ENCODE data around the gene STARD10.
A peak's percentile ranks its signal among the peaks of the same experiment; 100 is the strongest.

STARD10 gene

GRCh38 chr11:72719551-72719950, 74.3 kb downstream of the STARD10 start:
- peaks cover 77 to 95% (median 88%) of the 10 kb centered on the region in 10 experiments for H3K4me1 ChIP-seq

GRCh38 chr11:72719144-72719543, 74.7 kb downstream of the STARD10 start:
- peak overlapping the region; percentile 73 to 85 (median 74); a peak in 15 of 20 replicates for H3K4me3 ChIP-seq
- H4K20me1 ChIP-seq, result peaks cover 69 to 96% (median 77%) of the 10 kb centered on the region in 11 experiments
- TF ChIP-seq Cebpa-rat (IDR thresholded peaks at IDR 0.05), result no peak
- H3K9me3 ChIP-seq (replicated peaks in 1 of 11), result no peaks in the 10 kb centered on the region
- peak overlapping the region; percentile 78 to 92 (median 88) for H3K27ac ChIP-seq
- H3K4me1 ChIP-seq, result peaks cover 77 to 95% (median 88%) of the 10 kb centered on the region in 10 experiments
- H3K4me2 ChIP-seq, result peak overlapping the region; percentile 93 to 100 (median 100)
- peak overlapping the region; percentile 84 to 89 (median 88); a peak in 21 of 22 replicates for H3K9ac ChIP-seq
- H3K27me3 ChIP-seq, result no peaks in the 10 kb centered on the region
- peaks cover 25 to 89% (median 59%) of the 10 kb centered on the region in 11 experiments for H3K36me3 ChIP-seq

More at GRCh38 chr11:72719551-72719950, 74.3 kb downstream of the STARD10 start:
- peaks cover 21 to 89% (median 59%) of the 10 kb centered on the region in 11 experiments for H3K36me3 ChIP-seq
- H3K4me3 ChIP-seq, result peak overlapping the region; percentile 73 to 85 (median 74)
- H3K9ac ChIP-seq, result peak overlapping the region; percentile 84 to 89 (median 88)
- H3K9me3 ChIP-seq (replicated peaks in 1 of 11), result no peaks in the 10 kb centered on the region
- H4K20me1 ChIP-seq, result peaks cover 65 to 96% (median 73%) of the 10 kb centered on the region in 11 experiments
- H3K27ac ChIP-seq, result peak overlapping the region; percentile 78 to 92 (median 88)
- H3K27me3 ChIP-seq, result no peaks in the 10 kb centered on the region
- TF ChIP-seq Cebpa-rat (IDR thresholded peaks at IDR 0.05), result no peak
- H3K4me2 ChIP-seq, result peak overlapping the region; percentile 93 to 100 (median 100)

- H3K4me2 ChIP-seq, result peak overlapping the region; percentile 93 to 100 (median 100)
- peak overlapping the region in 5 of 10 experiments; percentile 10 to 82 (median 75); a peak in 9 of 20 replicates for H3K4me3 ChIP-seq
- peaks cover 83 to 95% (median 88%) of the 10 kb centered on the region in 10 experiments for H3K4me1 ChIP-seq
- no peaks in the 10 kb centered on the region for H3K27me3 ChIP-seq
- H3K9me3 ChIP-seq (replicated peaks in 1 of 11), result no peaks in the 10 kb centered on the region
- H3K9ac ChIP-seq, result peak overlapping the region in 9 of 11 experiments; percentile 20 to 89 (median 54); a peak in 9 of 22 replicates
- H3K27ac ChIP-seq, result peak overlapping the region in 9 of 11 experiments; percentile 6 to 89 (median 44); a peak in 15 of 22 replicates
- H3K36me3 ChIP-seq, result peaks cover 30 to 89% (median 59%) of the 10 kb centered on the region in 11 experiments
- no peak for TF ChIP-seq Cebpa-rat (IDR thresholded peaks at IDR 0.05)
- peaks cover 76 to 96% (median 84%) of the 10 kb centered on the region in 11 experiments for H4K20me1 ChIP-seq
Observed at GRCh38 chr11:72718101-72718501, 75.7 kb downstream of the STARD10 start.

DNA sequence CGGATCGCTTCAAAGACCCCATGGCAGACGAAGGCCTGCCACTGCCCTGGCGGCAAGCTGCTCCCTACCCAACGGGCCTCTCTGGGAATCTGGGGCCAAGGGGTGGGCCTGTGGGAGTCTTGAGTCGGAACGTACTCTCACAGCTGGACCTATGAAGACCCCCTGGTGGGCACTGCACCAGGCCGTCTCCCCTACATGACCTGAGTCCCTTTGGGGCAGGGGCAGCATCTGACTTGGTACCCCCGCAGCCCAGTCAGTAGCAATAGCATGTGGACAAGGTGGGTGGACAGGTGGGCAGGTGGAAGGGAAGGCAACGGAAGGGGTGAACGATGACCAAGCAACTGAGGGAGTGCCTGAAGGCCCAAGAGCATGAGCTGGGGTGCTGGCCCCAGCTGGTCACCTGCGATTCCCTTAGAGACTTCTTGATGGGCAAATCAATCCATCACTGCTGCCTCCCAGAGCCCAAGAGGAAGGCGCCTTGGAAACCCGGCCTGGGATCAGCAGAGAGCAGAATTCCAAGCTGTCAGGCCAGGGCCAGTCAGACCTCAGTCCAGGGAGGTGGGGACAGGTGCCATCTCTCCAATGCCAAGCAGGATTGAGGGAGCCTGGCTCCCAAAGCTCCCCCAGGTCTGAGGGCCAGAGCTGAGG, 76.9 kb downstream of the STARD10 start:
- no peaks in the 10 kb centered on the region for H3K27me3 ChIP-seq
- peaks cover 41 to 96% (median 69%) of the 10 kb centered on the region in 11 experiments for H3K36me3 ChIP-seq
- H3K4me2 ChIP-seq, result peak overlapping the region in 6 of 11 experiments; percentile 26 to 100 (median 98); a peak in 9 of 22 replicates
- H3K4me3 ChIP-seq, result peak overlapping the region in 1 of 10 experiments; percentile 73; a peak in 2 of 20 replicates
- no peaks in the 10 kb centered on the region for H3K9me3 ChIP-seq (replicated peaks in 1 of 11)
- peaks cover 81 to 100% (median 95%) of the 10 kb centered on the region in 11 experiments for H4K20me1 ChIP-seq
- peaks cover 87 to 98% (median 90%) of the 10 kb centered on the region in 10 experiments for H3K4me1 ChIP-seq
- TF ChIP-seq Cebpa-rat (IDR thresholded peaks at IDR 0.05), result no peak
- H3K27ac ChIP-seq, result peak overlapping the region in 2 of 11 experiments; percentile 8 to 89; a peak in 3 of 22 replicates
- H3K9ac ChIP-seq, result peak overlapping the region in 4 of 11 experiments; percentile 15 to 89 (median 88); a peak in 5 of 22 replicates

DNA sequence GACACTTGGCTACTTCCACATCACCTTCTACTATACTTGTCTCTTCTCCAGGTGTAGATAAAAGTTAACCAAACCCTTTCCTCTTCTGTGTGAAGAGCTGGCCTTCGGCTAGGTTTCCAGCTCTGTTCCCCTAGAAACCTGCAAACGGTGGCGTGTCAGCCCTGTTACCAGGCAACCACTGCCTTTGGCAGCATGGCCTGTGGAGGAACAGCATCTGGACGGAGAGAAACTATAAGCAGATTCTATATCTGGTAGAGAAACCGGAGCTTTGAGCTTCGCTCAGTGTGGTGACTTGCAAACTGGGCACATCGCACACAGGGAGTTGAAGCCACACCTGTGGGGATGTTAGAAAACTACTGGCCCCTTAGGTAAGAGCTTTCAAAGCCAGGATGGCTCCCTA, 77.6 kb downstream of the STARD10 start:
- Histone ChIP-seq H3K4me1 (peaks cover 85 to 98% (median 91%) of the 10 kb centered on the region in 10 experiments), H4K20me1 (peaks cover 87 to 100% (median 100%) of the 10 kb centered on the region in 11 experiments), H3K27ac (peak overlapping the region in 2 of 11 experiments; percentile 8 to 89; a peak in 3 of 22 replicates), H3K4me3 (no peak overlapping the region; a peak in 1 of 20 replicates), H3K9ac (peak overlapping the region in 4 of 11 experiments; percentile 15 to 89 (median 88); a peak in 3 of 22 replicates), H3K27me3 (no peaks in the 10 kb centered on the region), H3K36me3 (peaks cover 47 to 97% (median 75%) of the 10 kb centered on the region in 11 experiments), H3K4me2 (peak overlapping the region in 5 of 11 experiments; percentile 26 to 100 (median 98); a peak in 8 of 22 replicates), H3K9me3 (replicated peaks in 1 of 11) (no peaks in the 10 kb centered on the region)
- TF ChIP-seq Cebpa-rat (IDR thresholded peaks at IDR 0.05), result no peak

DNA sequence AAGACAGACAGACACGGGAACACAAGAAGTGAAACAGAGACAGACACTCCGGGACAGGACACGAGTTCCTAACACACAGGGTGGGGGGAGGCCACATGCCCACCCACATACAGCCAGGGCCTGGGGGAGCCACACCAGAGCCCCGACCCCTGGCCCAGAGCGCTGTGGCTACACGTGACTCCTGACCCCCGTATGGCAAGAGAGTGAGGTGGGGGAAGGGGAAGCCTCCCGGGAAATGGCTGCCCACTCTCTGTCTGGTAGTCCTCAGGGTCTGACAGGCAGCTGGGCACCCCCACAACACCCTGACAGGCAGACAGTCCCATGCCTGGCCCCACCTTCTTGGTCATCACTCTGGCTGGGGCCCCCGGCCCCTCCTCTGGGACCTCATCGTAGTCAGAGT, 81.0 kb downstream of the STARD10 start:
- H3K4me3 ChIP-seq, result no peak overlapping the region; a peak in 1 of 20 replicates
- H4K20me1 ChIP-seq, result peaks cover 66 to 100% (median 99%) of the 10 kb centered on the region in 11 experiments
- TF ChIP-seq Cebpa-rat (IDR thresholded peaks at IDR 0.05), result no peak
- H3K36me3 ChIP-seq, result peaks cover 76 to 100% (median 97%) of the 10 kb centered on the region in 11 experiments
- peak overlapping the region; percentile 9 to 100 (median 24); a peak in 16 of 22 replicates for H3K4me2 ChIP-seq
- H3K9ac ChIP-seq, result peak overlapping the region in 10 of 11 experiments; percentile 27 to 87 (median 38); a peak in 15 of 22 replicates
- peak overlapping the region; percentile 3 to 62 (median 51); a peak in 18 of 22 replicates for H3K27ac ChIP-seq
- no peaks in the 10 kb centered on the region for H3K9me3 ChIP-seq (replicated peaks in 1 of 11)
- H3K4me1 ChIP-seq, result peaks cover 51 to 94% (median 58%) of the 10 kb centered on the region in 10 experiments
- H3K27me3 ChIP-seq, result no peaks in the 10 kb centered on the region

- peaks cover 60 to 100% (median 99%) of the 10 kb centered on the region in 11 experiments for H4K20me1 ChIP-seq
- no peak for TF ChIP-seq Cebpa-rat (IDR thresholded peaks at IDR 0.05)
- no peak overlapping the region; a peak in 1 of 20 replicates for H3K4me3 ChIP-seq
- H3K27ac ChIP-seq, result peak overlapping the region in 10 of 11 experiments; percentile 30 to 62 (median 51); a peak in 17 of 22 replicates
- H3K4me1 ChIP-seq, result peaks cover 47 to 94% (median 54%) of the 10 kb centered on the region in 10 experiments
- H3K27me3 ChIP-seq, result no peaks in the 10 kb centered on the region
- peak overlapping the region in 8 of 11 experiments; percentile 27 to 87 (median 44); a peak in 12 of 22 replicates for H3K9ac ChIP-seq
- H3K4me2 ChIP-seq, result peak overlapping the region in 8 of 11 experiments; percentile 9 to 100 (median 29); a peak in 11 of 22 replicates
- H3K9me3 ChIP-seq (replicated peaks in 1 of 11), result no peaks in the 10 kb centered on the region
- H3K36me3 ChIP-seq, result peaks cover 79 to 100% (median 97%) of the 10 kb centered on the region in 11 experiments
Observed at GRCh38 chr11:72712168-72712751, 81.6 kb downstream of the STARD10 start.

DNA sequence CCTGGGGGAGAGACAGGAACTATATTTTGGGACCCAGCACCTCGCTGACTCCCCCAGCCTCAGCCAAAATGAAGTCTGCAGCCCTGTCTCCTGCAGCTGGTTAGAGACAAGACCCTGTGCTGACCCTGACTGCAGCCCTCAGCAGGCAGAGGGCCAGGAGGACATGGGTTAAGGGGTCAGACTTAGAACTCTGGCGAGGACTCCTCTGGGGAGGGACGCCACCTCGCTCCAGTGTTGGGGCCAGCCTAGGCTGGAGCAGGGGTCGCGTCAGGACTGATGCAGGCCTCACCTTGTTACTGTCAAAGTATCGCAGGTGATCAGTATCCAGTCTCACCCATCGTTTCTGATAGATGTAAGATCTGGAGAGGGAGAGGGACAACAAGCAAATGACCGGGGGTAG, 82.7 kb downstream of the STARD10 start:
- peak overlapping the region in 2 of 11 experiments; percentile 9 to 31; a peak in 3 of 22 replicates for H3K9ac ChIP-seq
- H3K9me3 ChIP-seq (replicated peaks in 1 of 11), result no peaks in the 10 kb centered on the region
- no peak for TF ChIP-seq Cebpa-rat (IDR thresholded peaks at IDR 0.05)
- no peak overlapping the region for H3K4me3 ChIP-seq
- no peaks in the 10 kb centered on the region for H3K27me3 ChIP-seq
- peaks cover 49 to 100% (median 99%) of the 10 kb centered on the region in 11 experiments for H4K20me1 ChIP-seq
- H3K4me2 ChIP-seq, result peak overlapping the region in 3 of 11 experiments; percentile 2 to 99 (median 84); a peak in 1 of 22 replicates
- no peak overlapping the region; a peak in 1 of 22 replicates for H3K27ac ChIP-seq
- peaks cover 36 to 93% (median 45%) of the 10 kb centered on the region in 10 experiments for H3K4me1 ChIP-seq
- peaks cover 80 to 100% (median 97%) of the 10 kb centered on the region in 11 experiments for H3K36me3 ChIP-seq
